AG04450 (cell line): ENCODE data around the gene ZNF445. TPM values are rescaled to one million over a fixed set of nuclear protein-coding genes. Genes with fewer than 3 reads are reported as not detected.

Experiments used
- CTCF ChIA-PET: fragments of 300-600, 350-600 bp; formaldehyde crosslinking; extraction: SDS; loops from one replicate; lab custom pipeline; 2022; ENCODE audit warnings: antibody characterized with exemption, inconsistent platforms; lab: Charles Lee
- POLR2A ChIA-PET: fragments of 350-600 bp; formaldehyde crosslinking; extraction: SDS; loops from one replicate; lab custom pipeline; 2021; ENCODE audit warnings: antibody characterized with exemption, inconsistent platforms; lab: Yijun Ruan, JAX
- DNase-seq: peaks from one replicate; pipeline ENCODE4 v3.0.0-alpha.2; 2011; ENCODE audit warnings: low read depth, low spot score
- H3K27ac ChIP-seq: one replicate; pipeline ENCODE4 v1.5.1; 2012; ENCODE audit warnings: low read depth, low read length, control low read depth
- H3K27me3 ChIP-seq: one replicate; pipeline ENCODE4 v1.6.0; 2012; ENCODE audit warnings: low read length; ENCODE audit not compliant: control insufficient read depth, insufficient read depth
- H3K4me3 ChIP-seq: 2 replicates; pipeline ENCODE4 v1.5.1; 2011; ENCODE audit warnings: mild to moderate bottlenecking, low read depth, low read length, control low read depth
- H3K9me3 ChIP-seq: 2 replicates; pipeline ENCODE4 v1.5.1; 2012; ENCODE audit warnings: low read length; ENCODE audit not compliant: control insufficient read depth, insufficient read depth
- polyA plus RNA-seq: library from polyadenylated mRNA; depleted of rRNA; stranded (reverse); fragments of >200 nt; gene quantifications from 2 replicates; pipeline ENCODE4 v1.2.3, GENCODE V29; 2011
- TF ChIP-seq, protein P1 (sequence below): IDR thresholded peaks from 2 replicates; pipeline ENCODE4 v1.5.1; 2011; ENCODE audit warnings: low read depth, low read length, control low read depth, inconsistent platforms

ZNF445 gene
- polyA plus RNA-seq, 1 experiment: 4.7 TPM

DNA sequence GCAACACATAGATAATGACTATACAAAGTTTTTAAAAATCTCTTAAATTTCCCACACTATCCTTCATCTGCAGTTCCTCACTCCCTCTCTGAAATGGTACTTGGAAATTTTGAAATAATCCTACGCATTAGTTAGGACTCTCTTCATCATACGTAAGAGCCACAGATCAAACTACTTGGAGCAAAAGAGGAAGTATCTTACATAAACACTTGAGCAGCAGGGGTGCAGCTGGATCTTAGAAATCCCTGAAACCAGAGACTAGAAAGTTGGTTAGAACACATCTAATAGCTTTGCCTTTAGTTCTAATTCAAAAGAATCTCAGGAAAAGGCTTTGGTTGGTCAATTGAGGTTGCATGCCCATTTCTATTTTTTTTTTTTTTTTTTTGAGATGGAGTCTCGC is 38.8 kb upstream of the ZNF445 start:
- TF ChIP-seq, protein P1, sequence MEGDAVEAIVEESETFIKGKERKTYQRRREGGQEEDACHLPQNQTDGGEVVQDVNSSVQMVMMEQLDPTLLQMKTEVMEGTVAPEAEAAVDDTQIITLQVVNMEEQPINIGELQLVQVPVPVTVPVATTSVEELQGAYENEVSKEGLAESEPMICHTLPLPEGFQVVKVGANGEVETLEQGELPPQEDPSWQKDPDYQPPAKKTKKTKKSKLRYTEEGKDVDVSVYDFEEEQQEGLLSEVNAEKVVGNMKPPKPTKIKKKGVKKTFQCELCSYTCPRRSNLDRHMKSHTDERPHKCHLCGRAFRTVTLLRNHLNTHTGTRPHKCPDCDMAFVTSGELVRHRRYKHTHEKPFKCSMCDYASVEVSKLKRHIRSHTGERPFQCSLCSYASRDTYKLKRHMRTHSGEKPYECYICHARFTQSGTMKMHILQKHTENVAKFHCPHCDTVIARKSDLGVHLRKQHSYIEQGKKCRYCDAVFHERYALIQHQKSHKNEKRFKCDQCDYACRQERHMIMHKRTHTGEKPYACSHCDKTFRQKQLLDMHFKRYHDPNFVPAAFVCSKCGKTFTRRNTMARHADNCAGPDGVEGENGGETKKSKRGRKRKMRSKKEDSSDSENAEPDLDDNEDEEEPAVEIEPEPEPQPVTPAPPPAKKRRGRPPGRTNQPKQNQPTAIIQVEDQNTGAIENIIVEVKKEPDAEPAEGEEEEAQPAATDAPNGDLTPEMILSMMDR: no peak
- CTCF ChIA-PET: no interaction called here
- Histone ChIP-seq H3K4me3 (no peak overlapping the region), H3K9me3 (no peaks in the 10 kb centered on the region; the same call in 1 of the 2 replicates), H3K27me3 (peaks cover 3% of the 10 kb centered on the region), H3K27ac (no peak overlapping the region)
- POLR2A ChIA-PET: interaction anchor here (0.7 kb wide), 2 partner anchors 94 to 112 kb away, joined by 4 read pairs; no protein-coding TSS in a partner anchor
- no peak for DNase-seq

- no peaks in the 10 kb centered on the region; the same call in 1 of the 2 replicates for H3K9me3 ChIP-seq
- CTCF ChIA-PET: no interaction called here
- H3K27me3 ChIP-seq: no peaks in the 10 kb centered on the region
- POLR2A ChIA-PET: no interaction called here
- H3K27ac ChIP-seq: no peak overlapping the region
- DNase-seq: no peak
- H3K4me3 ChIP-seq: no peak overlapping the region
- TF ChIP-seq, protein P1: no peak
These were observed 36.0 kb upstream of the ZNF445 start for GRCh38 chr3:44513513-44513912.

GRCh38 chr3:44511238-44511566 is 33.7 kb upstream of the ZNF445 start:
- H3K27me3 ChIP-seq: no peaks in the 10 kb centered on the region
- peak overlapping the region; percentile 88 for H3K27ac ChIP-seq
- H3K9me3 ChIP-seq: no peaks in the 10 kb centered on the region; the same call in 1 of the 2 replicates
- ChIA-PET CTCF (interaction anchor here (0.7 to 1.5 kb wide), 5 partner anchors 22 to 269 kb away, joined by 3 to 5 read pairs (median 4); partner anchors contain the start of gene TCAIM), POLR2A (interaction anchor here (0.6 to 1.1 kb wide), 6 partner anchors 35 to 501 kb away, joined by 3 read pairs; partner anchors contain the start of gene ZNF660)
- peak overlapping the region; percentile 73 for H3K4me3 ChIP-seq
- DNase-seq: no peak
- TF ChIP-seq, protein P1: no peak

- TF ChIP-seq, protein P1: no peak
- H3K27me3 ChIP-seq: no peaks in the 10 kb centered on the region
- H3K9me3 ChIP-seq: peaks cover 3% of the 10 kb centered on the region; the same call in 1 of the 2 replicates
- CTCF ChIA-PET: no interaction called here
- H3K27ac ChIP-seq: no peak overlapping the region
- POLR2A ChIA-PET: interaction anchor here (0.6 to 1.0 kb wide), 2 partner anchors 14 to 172 kb away, joined by 3 to 4 read pairs; partner anchors contain the start of gene TCAIM
- DNase-seq: no peak
- peak overlapping the region; percentile 73 for H3K4me3 ChIP-seq
These were observed 32.5 kb upstream of the ZNF445 start for GRCh38 chr3:44510000-44510368.

- TF ChIP-seq, protein P1: no peak
- Histone ChIP-seq H3K9me3 (peaks cover 3% of the 10 kb centered on the region; the same call in 1 of the 2 replicates), H3K4me3 (peak overlapping the region; percentile 73), H3K27me3 (no peaks in the 10 kb centered on the region), H3K27ac (no peak overlapping the region)
- ChIA-PET POLR2A (no interaction called here), CTCF (no interaction called here)
- DNase-seq: no peak
These were observed 32.0 kb upstream of the ZNF445 start for GRCh38 chr3:44509393-44509921.
